Body of pancreas (tissue), 4 donors: ENCODE measurements around the gene SEC23A.

Source experiments
- CTCF ChIP-seq, 7 experiments: fragments of 450-650 bp in 4 of 7; fragments of 200-600 bp in 3 of 7; sonication (generic) in 3 of 7; IDR thresholded peaks; one replicate each; pipeline ENCODE4 v1.5.1; 2016 to 2019; ENCODE audit warnings: antibody characterized with exemption in 7 of 7
- POLR2A ChIP-seq, 3 donors: fragments of 450-650 bp; IDR thresholded peaks; one replicate each; pipeline ENCODE4 v1.6.1; 2016; ENCODE audit warnings: antibody characterized with exemption in 3 of 3, mild to moderate bottlenecking in 2 of 3

GRCh38 chr14:39122330-39123138 is 19.5 kb upstream of the SEC23A start:
- TF ChIP-seq POLR2A (IDR thresholded peaks at IDR 0.05) (no peak), CTCF (IDR thresholded peaks at IDR 0.05) (no peak)
